HG02678 (cell line): Measurements from ENCODE around the gene SHOC2.

Experiments used
- ATAC-seq: cut with Tn5 transposase; IDR thresholded peaks from one replicate; pipeline ENCODE4 v1.9.1; 2021; ENCODE audit warnings: mild to moderate bottlenecking, moderate library complexity; ENCODE audit not compliant: unreplicated experiment

The SHOC2 gene

GRCh38 chr10:110979611-110980010 lies 60.2 kb downstream of the SHOC2 start:
- no peak for ATAC-seq

- ATAC-seq = no peak
These were observed 61.4 kb downstream of the SHOC2 start for GRCh38 chr10:110980807-110981206.

- no peak for ATAC-seq
These were observed 64.1 kb downstream of the SHOC2 start for GRCh38 chr10:110983466-110983865.

GRCh38 chr10:110985497-110986275 lies 66.3 kb downstream of the SHOC2 start:
- ATAC-seq = no peak

GRCh38 chr10:110989016-110989415 lies 69.6 kb downstream of the SHOC2 start:
- ATAC-seq = no peak

GRCh38 chr10:110992006-110992800 lies 72.8 kb downstream of the SHOC2 start:
- no peak for ATAC-seq

GRCh38 chr10:110993024-110993693 lies 73.8 kb downstream of the SHOC2 start:
- no peak for ATAC-seq

- ATAC-seq = no peak
These were observed 75.1 kb downstream of the SHOC2 start for GRCh38 chr10:110994406-110995086.

- ATAC-seq = no peak
These were observed 75.9 kb downstream of the SHOC2 start for GRCh38 chr10:110995301-110995700.

- no peak for ATAC-seq
These were observed 76.9 kb downstream of the SHOC2 start for GRCh38 chr10:110996256-110996655.

GRCh38 chr10:111004016-111004415 lies 84.6 kb downstream of the SHOC2 start:
- no peak for ATAC-seq

GRCh38 chr10:111007486-111007885 lies 88.1 kb downstream of the SHOC2 start:
- no peak for ATAC-seq

- ATAC-seq = no peak
These were observed 95.8 kb downstream of the SHOC2 start for GRCh38 chr10:111015181-111015580.

- no peak for ATAC-seq
These were observed 97.7 kb downstream of the SHOC2 start for GRCh38 chr10:111017098-111017497.

- ATAC-seq = no peak
These were observed 98.6 kb downstream of the SHOC2 start for GRCh38 chr10:111018021-111018420.

GRCh38 chr10:111023060-111023459 lies 103.7 kb downstream of the SHOC2 start:
- ATAC-seq = no peak

GRCh38 chr10:111030042-111030750 lies 110.8 kb downstream of the SHOC2 start:
- no peak for ATAC-seq

GRCh38 chr10:111034598-111035310 lies 115.3 kb downstream of the SHOC2 start:
- no peak for ATAC-seq

GRCh38 chr10:111035542-111035941 lies 116.1 kb downstream of the SHOC2 start:
- ATAC-seq = no peak

- ATAC-seq = no peak
These were observed 118.5 kb downstream of the SHOC2 start for GRCh38 chr10:111037858-111038257.
